Effector memory CD8-positive, alpha-beta T cell (primary cell): ENCODE data around the gene CCNI.
A peak's percentile ranks its signal among the peaks of the same experiment; 100 is the strongest.
"Not testable (repeated sequence)": the region's sequence is repeated elsewhere in the genome, so short reads cannot be mapped to it uniquely, and the experiment has no call there.

Experiments used
- ATAC-seq: fragments of 150-1000 bp; cut with Tn5 transposase; replicated peaks from 2 replicates; pipeline ENCODE4 v1.10.0; 2021; ENCODE audit warnings: mild to moderate bottlenecking, moderate library complexity
- DNase-seq, 3 experiments: peaks; one replicate each; pipeline ENCODE4 v3.0.0; 2021
- H3K27ac Mint-ChIP-seq, 2 donors: one replicate each; pipeline ENCODE4 v1.8.0; 2022; ENCODE audit warnings: mild to moderate bottlenecking in 2 of 2, mixed read lengths in 2 of 2, moderate library complexity in 2 of 2
- H3K27me3 Mint-ChIP-seq, 2 donors: one replicate each; pipeline ENCODE4 v1.8.0; 2022; ENCODE audit warnings: mixed read lengths in 2 of 2
- H3K36me3 Mint-ChIP-seq: one replicate; pipeline ENCODE4 v1.8.0; 2022; ENCODE audit warnings: mild to moderate bottlenecking, moderate library complexity, mixed read lengths; ENCODE audit not compliant: insufficient read depth
- H3K4me1 Mint-ChIP-seq, 2 donors: one replicate each; pipeline ENCODE4 v1.8.0; 2022; ENCODE audit warnings: low read depth in 2 of 2, mixed read lengths in 2 of 2
- H3K4me3 Mint-ChIP-seq, 2 donors: one replicate each; pipeline ENCODE4 v1.8.0; 2022; ENCODE audit warnings: mild to moderate bottlenecking in 2 of 2, mixed read lengths in 2 of 2, moderate library complexity in 2 of 2
- H3K9me3 Mint-ChIP-seq, 2 donors: one replicate each; pipeline ENCODE4 v1.8.0; 2022; ENCODE audit warnings: mixed read lengths in 2 of 2

CCNI gene

DNA sequence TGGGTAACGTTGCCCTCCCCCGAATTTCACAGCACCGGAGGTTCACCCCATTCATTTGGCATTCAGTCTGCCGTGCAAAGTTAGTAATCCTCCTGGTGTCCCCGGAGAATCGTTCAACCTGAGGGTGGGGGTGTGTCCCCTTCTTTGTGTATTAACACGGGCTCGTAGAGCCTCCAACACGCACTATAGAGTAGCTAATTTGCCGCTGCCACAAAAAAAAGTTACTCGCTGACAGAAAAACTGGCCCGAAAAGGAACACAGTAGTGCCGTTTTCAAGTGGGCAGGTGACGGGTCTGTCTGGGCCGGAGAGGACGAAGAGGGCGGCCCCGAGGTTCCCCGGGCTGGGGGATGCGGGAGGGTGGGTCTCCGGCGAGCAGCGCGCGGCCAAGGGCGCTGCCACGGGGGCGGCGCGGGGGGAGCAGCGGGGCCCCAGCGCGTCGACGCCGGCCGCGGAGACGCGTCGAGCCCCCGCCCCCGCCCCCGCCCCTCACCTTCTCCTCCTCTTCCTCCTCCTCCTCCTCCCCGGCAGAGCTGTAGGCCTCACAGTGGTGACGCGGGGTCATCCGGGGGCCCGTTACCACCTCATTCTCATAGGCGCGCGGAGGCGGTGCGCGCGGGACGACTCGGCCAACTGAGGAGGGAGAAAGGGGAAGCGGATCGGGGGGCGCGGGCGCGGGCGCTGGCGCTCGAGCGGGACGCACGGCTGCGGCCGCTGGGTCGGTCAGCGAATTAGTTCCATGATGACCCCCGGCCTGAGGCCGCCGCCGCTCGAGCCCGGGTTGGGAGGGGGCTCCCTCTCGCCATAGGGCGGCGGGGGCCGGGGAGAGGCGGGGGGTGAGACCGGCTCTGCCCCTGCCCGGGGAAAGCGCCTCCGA, 571 bp downstream of the CCNI start:
- Mint-ChIP-seq H3K9me3 (no peaks in the 10 kb centered on the region), H3K27ac (no peak overlapping the region), H3K4me3 (no peak overlapping the region), H3K36me3 (peaks cover 20% of the 10 kb centered on the region), H3K27me3 (no peaks in the 10 kb centered on the region), H3K4me1 (peaks cover 22 to 23% of the 10 kb centered on the region in 2 donors)
- ATAC-seq (peak; percentile 65), DNase-seq (peak; percentile 75 to 79 (median 75))

GRCh38 chr4:77074381-77074831, 1.4 kb downstream of the CCNI start:
- peaks cover 26 to 29% of the 10 kb centered on the region in 2 donors for H3K4me1 Mint-ChIP-seq
- no peak overlapping the region for H3K27ac Mint-ChIP-seq
- no peak for ATAC-seq
- no peaks in the 10 kb centered on the region for H3K9me3 Mint-ChIP-seq
- DNase-seq: no peak
- H3K27me3 Mint-ChIP-seq: no peaks in the 10 kb centered on the region
- H3K36me3 Mint-ChIP-seq: peaks cover 20% of the 10 kb centered on the region
- no peak overlapping the region for H3K4me3 Mint-ChIP-seq

DNA sequence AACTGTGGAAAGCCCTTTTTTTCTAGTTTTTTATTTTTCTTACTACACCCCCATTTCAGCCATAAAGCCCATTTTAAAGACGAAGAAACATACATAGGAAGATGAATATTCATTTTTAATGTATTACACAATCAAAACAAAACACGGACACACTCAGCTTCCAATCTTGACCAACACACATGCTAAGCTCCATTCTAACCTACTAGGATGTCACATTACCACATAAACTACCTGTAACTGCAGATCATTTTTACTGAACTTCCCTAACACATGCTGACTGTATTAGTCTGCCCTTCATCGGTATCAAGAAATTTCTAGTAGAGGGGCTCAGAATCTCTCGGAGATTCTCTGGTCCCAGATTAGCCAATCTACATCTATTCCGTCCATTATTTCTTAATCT, 1.8 kb downstream of the CCNI start:
- H3K4me1 Mint-ChIP-seq: peaks cover 28 to 30% of the 10 kb centered on the region in 2 donors
- no peak for ATAC-seq
- H3K9me3 Mint-ChIP-seq: no peaks in the 10 kb centered on the region
- H3K36me3 Mint-ChIP-seq: peaks cover 22% of the 10 kb centered on the region
- no peak overlapping the region for H3K27ac Mint-ChIP-seq
- no peaks in the 10 kb centered on the region for H3K27me3 Mint-ChIP-seq
- no peak overlapping the region for H3K4me3 Mint-ChIP-seq
- no peak for DNase-seq

- no peak overlapping the region for H3K27ac Mint-ChIP-seq
- no peaks in the 10 kb centered on the region for H3K9me3 Mint-ChIP-seq
- no peak for ATAC-seq
- no peak overlapping the region for H3K4me3 Mint-ChIP-seq
- no peak for DNase-seq
- H3K36me3 Mint-ChIP-seq: peaks cover 20% of the 10 kb centered on the region
- peaks cover 31 to 36% of the 10 kb centered on the region in 2 donors for H3K4me1 Mint-ChIP-seq
- no peaks in the 10 kb centered on the region for H3K27me3 Mint-ChIP-seq
These were observed 2.5 kb downstream of the CCNI start for GRCh38 chr4:77073106-77073809.

GRCh38 chr4:77072195-77072753, 3.5 kb downstream of the CCNI start:
- H3K36me3 Mint-ChIP-seq: peaks cover 21% of the 10 kb centered on the region
- H3K9me3 Mint-ChIP-seq: no peaks in the 10 kb centered on the region
- peaks cover 30 to 43% of the 10 kb centered on the region in 2 donors for H3K4me1 Mint-ChIP-seq
- DNase-seq (peak in 2 of 3 experiments; percentile 15 to 21), ATAC-seq (peak; percentile 16)
- peak overlapping the region in 1 of 2 donors; percentile 88 for H3K27ac Mint-ChIP-seq
- H3K27me3 Mint-ChIP-seq: no peaks in the 10 kb centered on the region
- peak overlapping the region in 1 of 2 donors; percentile 66 for H3K4me3 Mint-ChIP-seq

DNA sequence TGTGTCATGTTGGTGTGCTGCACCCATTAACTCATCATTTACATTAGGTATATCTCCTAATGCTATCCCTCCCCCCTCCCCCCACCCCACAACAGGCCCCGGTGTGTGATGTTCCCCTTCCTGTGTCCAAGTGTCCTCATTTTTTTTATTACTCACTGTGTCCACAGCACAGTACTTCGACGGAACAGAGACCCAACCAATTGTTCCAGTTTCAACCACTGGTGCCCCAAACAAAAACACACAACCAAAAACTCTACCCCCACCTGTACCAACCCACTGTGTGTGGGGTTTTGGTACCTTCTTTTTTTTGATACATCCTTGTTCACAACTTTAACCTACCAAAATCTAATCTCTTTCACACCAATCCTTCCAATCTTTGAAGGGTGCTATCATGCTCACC, 6.3 kb downstream of the CCNI start:
- peaks cover 28 to 46% of the 10 kb centered on the region in 2 donors for H3K4me1 Mint-ChIP-seq
- not testable (repeated sequence) for H3K27me3 Mint-ChIP-seq, ATAC-seq, H3K9me3 Mint-ChIP-seq, DNase-seq
- H3K36me3 Mint-ChIP-seq: peaks cover 42% of the 10 kb centered on the region
- H3K27ac Mint-ChIP-seq: peak overlapping the region in 1 of 2 donors; percentile 39
- peak overlapping the region; percentile 0 to 39 for H3K4me3 Mint-ChIP-seq

- no peak overlapping the region for H3K4me3 Mint-ChIP-seq
- no peak for DNase-seq
- peaks cover 66% of the 10 kb centered on the region for H3K36me3 Mint-ChIP-seq
- no peaks in the 10 kb centered on the region for H3K27me3 Mint-ChIP-seq
- peaks cover 21 to 47% of the 10 kb centered on the region in 2 donors for H3K4me1 Mint-ChIP-seq
- H3K27ac Mint-ChIP-seq: peak overlapping the region in 1 of 2 donors; percentile 56
- H3K9me3 Mint-ChIP-seq: no peaks in the 10 kb centered on the region
- ATAC-seq: no peak
These were observed 10.4 kb downstream of the CCNI start for GRCh38 chr4:77065382-77065781.

GRCh38 chr4:77062856-77063255, 12.9 kb downstream of the CCNI start:
- ATAC-seq (no peak), DNase-seq (no peak)
- no peaks in the 10 kb centered on the region for H3K27me3 Mint-ChIP-seq
- peak overlapping the region; percentile 6 to 80 for H3K27ac Mint-ChIP-seq
- H3K4me3 Mint-ChIP-seq: no peak overlapping the region
- H3K9me3 Mint-ChIP-seq: no peaks in the 10 kb centered on the region
- peaks cover 84% of the 10 kb centered on the region for H3K36me3 Mint-ChIP-seq
- peaks cover 14 to 39% of the 10 kb centered on the region in 2 donors for H3K4me1 Mint-ChIP-seq

DNA sequence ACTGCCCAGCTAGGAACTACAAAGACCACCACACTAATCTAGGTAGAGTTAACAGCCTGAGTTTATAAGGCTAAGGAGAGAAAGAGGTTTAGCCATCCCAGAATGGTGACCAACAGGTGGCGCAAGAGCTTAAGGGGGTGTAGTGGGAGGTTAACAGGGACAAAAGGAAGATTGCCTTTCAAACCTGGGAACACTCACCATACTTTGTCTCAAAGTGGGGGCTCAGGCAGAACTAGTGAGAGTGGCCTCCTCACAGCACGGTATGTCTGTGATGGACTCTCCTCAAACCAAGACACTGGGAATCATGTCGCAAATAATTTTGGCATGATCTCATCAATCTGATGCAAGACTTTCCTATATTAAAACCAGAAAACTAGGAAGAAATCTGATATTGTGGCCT, 23.4 kb downstream of the CCNI start:
- H3K36me3 Mint-ChIP-seq: peaks cover 74% of the 10 kb centered on the region
- no peaks in the 10 kb centered on the region for H3K9me3 Mint-ChIP-seq
- H3K4me3 Mint-ChIP-seq: no peak overlapping the region
- peak; percentile 55 to 65 (median 64) for DNase-seq
- H3K27ac Mint-ChIP-seq: peak overlapping the region; percentile 24 to 76
- H3K27me3 Mint-ChIP-seq: no peaks in the 10 kb centered on the region
- peak; percentile 67 for ATAC-seq
- H3K4me1 Mint-ChIP-seq: peaks cover 0 to 6% of the 10 kb centered on the region in 2 donors

- no peaks in the 10 kb centered on the region for H3K9me3 Mint-ChIP-seq
- H3K27me3 Mint-ChIP-seq: no peaks in the 10 kb centered on the region
- DNase-seq (no peak), ATAC-seq (no peak)
- H3K27ac Mint-ChIP-seq: no peak overlapping the region
- peaks cover 69% of the 10 kb centered on the region for H3K36me3 Mint-ChIP-seq
- peaks cover 0 to 6% of the 10 kb centered on the region in 2 donors for H3K4me1 Mint-ChIP-seq
- no peak overlapping the region for H3K4me3 Mint-ChIP-seq
These were observed 24.8 kb downstream of the CCNI start for GRCh38 chr4:77050962-77051361.

DNA sequence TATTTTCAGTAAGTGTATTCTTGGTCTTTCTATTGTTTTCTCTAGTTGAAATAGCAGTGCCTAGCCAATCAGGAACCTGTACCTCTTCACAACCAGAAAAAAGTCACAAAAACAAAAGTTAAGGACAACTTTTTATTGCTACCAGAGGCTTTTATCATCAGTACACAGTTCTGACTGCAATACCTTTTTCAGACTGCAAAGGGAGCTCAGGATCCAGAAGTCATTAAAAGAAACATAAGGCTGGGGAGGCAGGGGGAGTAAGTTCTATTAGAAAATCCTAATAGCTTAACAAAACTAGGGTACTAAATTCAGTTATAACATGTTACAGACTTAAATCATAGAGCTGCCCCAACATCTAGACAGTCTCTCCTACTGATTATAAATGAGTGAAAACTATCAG, 28.8 kb downstream of the CCNI start:
- Mint-ChIP-seq H3K4me3 (no peak overlapping the region), H3K36me3 (peaks cover 42% of the 10 kb centered on the region), H3K27ac (no peak overlapping the region), H3K27me3 (no peaks in the 10 kb centered on the region), H3K9me3 (no peaks in the 10 kb centered on the region), H3K4me1 (peaks cover 5 to 6% of the 10 kb centered on the region in 2 donors)
- DNase-seq (no peak), ATAC-seq (peak; percentile 56)

DNA sequence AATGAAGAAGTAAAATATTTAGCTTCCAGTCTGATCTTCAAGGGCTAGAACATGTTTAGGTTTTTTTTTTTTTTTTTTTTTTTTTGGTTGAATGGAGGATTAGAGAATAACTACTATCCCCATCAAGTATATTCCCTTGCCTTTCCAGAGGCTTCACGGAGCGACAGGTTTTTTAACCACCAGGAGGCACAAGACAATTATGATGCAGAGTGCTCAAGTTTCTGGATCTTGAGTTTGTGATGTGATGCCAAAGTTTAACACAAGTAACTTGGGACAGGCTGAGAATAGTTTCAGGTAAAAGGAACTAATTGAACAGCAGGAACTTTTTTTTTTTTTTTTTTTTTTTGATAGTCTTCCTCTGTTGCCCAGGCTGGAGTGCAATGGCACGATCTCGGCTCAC, 30.3 kb downstream of the CCNI start:
- H3K4me3 Mint-ChIP-seq: no peak overlapping the region
- H3K4me1 Mint-ChIP-seq: peaks cover 5 to 6% of the 10 kb centered on the region in 2 donors
- H3K27ac Mint-ChIP-seq: no peak overlapping the region
- no peak for ATAC-seq
- no peak for DNase-seq
- H3K36me3 Mint-ChIP-seq: peaks cover 33% of the 10 kb centered on the region
- no peaks in the 10 kb centered on the region for H3K27me3 Mint-ChIP-seq
- H3K9me3 Mint-ChIP-seq: no peaks in the 10 kb centered on the region

DNA sequence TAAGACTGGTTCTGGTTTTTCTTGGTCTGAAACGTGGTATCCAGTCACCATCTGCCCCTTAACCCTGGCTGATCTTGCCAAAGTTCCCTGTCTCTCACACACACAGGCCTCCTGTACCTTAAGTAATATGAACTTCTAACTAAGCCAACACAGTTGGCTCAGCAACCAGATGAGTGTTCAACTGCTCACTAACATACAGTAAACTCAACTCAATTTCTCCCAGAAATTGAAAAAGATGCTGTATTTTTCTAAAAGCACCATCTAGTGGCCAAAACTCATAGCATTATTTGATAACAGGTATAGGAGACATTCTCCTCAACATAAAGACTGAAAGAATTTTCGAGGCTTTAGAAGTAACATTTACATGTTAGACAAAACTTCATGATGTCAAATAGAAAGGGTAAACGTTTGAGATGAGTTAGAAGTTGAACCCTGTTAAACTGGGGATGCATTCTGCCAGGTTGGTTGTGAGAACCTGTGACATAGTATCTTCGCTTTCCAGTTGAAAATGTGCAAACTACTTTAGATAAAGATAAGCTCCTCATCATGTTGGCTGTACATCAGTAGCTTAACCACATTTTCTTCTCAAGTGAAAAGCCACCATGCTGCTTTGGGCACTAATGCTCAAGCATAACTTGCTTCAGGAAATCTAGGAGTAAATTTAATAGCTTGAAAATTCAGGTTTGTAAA, 31.2 kb downstream of the CCNI start:
- Mint-ChIP-seq H3K4me1 (peaks cover 5 to 6% of the 10 kb centered on the region in 2 donors), H3K9me3 (no peaks in the 10 kb centered on the region), H3K27me3 (no peaks in the 10 kb centered on the region), H3K27ac (peak overlapping the region in 1 of 2 donors; percentile 88), H3K36me3 (peaks cover 33% of the 10 kb centered on the region), H3K4me3 (no peak overlapping the region)
- DNase-seq (no peak), ATAC-seq (peak; percentile 49)
